SK-N-DZ (cell line): Measurements from ENCODE around the gene ITPKA.

ENCODE experiments used
- DNase-seq: peaks from one replicate; pipeline ENCODE4 v3.0.0-alpha.2; 2015; ENCODE audit warnings: low spot score

The ITPKA gene

GRCh38 chr15:41510728-41511127, 17.1 kb downstream of the ITPKA start:
- no peak for DNase-seq

- no peak for DNase-seq
Measured at GRCh38 chr15:41511331-41511898, 17.7 kb downstream of the ITPKA start.

DNA sequence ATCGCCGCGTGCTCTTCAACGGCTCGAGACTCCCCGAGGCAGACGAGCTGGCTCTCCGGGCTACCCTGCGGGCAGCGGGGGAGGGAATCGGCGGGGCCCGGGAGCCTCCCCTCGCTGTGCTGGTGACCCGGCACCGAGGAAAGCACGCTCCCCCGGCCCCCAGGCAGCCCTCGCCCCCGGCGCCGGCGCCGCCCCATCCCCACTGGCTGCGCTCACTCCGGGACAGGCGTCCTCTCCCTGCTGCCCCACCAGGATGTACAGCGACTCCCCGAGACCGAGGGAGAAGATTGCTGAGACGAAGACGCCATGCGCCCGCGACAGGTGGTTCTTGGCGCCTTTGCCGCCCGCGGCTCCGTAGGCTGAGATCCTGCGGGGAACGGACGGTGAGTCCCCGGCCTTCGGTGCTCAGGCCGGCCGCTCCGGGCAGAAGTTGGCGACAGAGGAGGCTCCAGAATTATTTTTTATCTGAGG, 18.3 kb downstream of the ITPKA start:
- no peak for DNase-seq

- no peak for DNase-seq
Measured at GRCh38 chr15:41512512-41512939, 18.9 kb downstream of the ITPKA start.

- DNase-seq = no peak
Measured at GRCh38 chr15:41512940-41513505, 19.3 kb downstream of the ITPKA start.

DNA sequence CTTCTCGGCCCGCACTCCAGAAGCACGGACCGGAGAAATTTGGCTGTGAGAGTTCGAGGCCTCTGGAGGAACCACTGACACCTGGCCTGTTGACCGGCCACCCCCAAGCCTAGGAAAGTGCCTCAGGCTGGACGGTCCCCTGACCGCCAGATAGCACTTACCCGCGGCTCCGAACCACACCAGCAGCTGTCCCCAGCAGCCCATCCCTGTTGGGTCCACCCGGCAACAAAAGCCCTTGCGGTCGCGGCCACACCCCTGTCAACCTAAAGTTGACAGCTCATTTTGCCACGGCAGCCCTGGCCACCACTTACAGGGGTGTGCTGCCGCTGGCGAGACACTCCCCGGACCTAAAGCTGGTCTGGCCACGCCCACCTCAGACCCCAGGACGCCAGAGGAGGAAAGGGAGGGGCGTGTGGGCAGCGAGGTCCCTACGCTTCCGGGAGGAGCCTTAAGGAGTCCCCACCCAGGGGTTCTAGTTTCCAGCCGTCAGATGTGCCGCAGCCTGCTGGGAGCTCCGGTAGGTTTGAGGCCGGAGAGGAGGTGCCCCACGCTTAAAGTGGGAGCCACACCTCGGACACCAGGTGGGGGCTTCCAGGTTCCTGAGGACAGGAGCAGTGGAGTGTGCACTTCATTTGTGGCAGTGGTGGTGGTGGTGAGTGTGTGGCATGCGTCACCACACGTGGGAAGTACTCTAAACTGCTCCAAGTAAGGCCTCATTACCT, 20.0 kb downstream of the ITPKA start, which contains the start of gene LTK:
LTK (minus strand) TSS at position 322 of the 722 bp plus-strand sequence; CDS start at position 204, 118 bp downstream.
- peak; percentile 82 for DNase-seq

DNA sequence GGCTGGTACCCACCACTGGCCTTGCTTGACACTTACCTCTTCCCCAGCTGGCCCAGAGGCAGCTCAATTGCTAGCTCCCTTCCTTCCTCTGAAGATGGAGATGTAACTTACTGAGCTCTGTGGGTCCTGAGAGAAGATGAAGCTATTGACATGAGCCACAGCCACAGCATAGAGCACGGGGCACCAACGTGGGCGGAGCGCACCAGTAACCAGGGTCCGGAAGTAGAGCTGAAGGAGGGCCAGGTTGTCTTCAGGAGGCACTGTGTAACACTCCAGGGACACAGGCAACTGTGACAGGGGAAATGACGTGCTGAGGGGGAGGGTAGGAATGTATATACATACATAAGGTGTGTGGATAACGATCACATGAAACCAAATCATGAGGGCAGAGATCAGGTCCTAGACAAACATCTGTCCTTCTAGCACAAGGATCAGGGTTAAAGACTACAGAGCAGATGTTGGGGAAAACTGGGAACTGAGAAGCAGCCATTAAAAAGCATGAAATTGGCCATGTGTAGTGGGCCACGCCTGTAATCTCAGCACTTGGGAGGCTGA, 24.3 kb downstream of the ITPKA start:
- DNase-seq = no peak

GRCh38 chr15:41520636-41521035, 27.0 kb downstream of the ITPKA start:
- no peak for DNase-seq

DNA sequence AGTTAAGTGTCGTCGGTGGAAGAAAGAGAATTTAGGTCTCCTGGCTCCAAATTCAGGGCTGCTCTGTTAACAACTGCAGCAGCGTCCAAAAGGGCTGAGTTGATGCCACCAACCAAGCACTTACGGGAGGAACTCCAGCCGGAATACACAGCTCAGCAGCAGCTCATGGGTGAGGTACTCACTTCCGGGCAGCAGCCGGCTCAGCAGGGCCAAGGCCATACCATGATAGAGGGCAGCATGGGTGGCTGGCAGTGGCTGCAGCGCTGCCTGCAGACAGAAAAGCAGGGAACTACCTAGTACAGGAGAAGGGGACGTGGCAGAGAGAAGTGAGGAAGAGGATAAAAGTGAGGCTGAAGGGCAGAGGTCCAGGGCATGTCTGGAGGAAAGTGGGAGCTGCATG, 27.9 kb downstream of the ITPKA start:
- DNase-seq = no peak

- no peak for DNase-seq
Measured at GRCh38 chr15:41523097-41523496, 29.4 kb downstream of the ITPKA start.

DNA sequence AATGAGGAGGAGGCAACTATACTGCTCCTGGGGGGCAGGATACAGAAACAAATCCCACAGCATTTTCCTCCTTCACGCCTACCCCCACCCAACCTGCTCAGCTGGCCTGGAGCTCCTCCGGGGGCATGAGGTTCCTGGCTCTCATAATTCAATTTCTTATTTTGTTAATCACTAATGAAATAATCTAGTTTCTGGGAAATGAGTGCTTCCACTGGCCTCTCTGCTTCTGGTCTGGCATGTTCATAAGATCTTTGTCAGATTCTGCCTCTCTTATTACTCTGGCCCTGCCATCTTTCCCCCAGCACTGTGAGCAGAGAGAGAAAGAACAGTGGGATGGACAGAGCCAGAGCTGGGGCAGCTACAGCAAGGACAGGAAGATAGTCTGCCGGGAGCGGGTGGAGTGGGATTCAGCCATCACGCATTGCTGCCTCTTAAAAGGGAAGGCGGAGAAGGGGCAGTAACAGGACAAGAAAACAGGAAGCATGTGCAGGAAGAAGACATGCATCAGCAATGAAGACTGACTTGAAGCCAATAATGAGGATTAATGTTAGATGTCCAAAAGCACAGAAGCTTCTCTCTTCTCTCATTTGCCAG, 36.8 kb downstream of the ITPKA start:
- DNase-seq = no peak

DNA sequence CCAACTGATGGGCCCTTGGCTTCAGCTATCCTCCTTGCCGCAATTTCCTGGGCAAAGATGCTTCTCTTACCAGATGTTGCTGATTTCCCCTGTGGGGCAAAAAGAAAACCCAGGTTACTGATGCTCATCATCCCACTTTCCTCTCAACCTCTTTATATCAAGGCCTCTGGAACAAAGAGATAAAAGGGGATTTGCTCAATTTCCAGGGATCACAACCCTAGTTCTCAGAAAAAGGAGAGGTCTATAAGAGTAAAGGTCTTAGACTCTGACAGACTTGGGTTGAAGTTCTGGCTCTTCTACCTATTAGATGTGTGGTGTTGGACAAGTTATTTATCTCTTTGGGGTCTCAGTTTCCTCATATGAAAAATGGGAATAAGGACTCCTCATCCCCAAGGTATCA, 41.9 kb downstream of the ITPKA start:
- DNase-seq = no peak

DNA sequence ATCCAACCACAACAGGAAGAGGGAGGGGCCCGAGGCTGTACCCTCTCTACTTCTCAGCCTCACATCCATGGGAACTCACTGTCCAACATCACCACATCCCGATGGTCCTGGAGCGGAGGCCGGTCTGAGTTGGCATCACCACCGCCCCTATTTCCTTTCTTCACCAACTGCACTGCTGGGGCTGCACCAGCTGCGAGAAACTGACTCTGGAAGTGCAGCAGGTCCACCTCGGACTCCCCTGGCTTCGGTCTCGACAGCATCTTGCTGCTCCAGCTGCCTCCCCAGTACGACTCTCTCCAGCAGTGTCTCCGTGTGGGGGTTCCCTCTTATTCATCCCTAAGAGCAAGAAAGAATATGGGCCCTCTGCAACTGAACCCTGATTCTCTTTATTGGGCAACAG, 43.2 kb downstream of the ITPKA start:
- DNase-seq = no peak

GRCh38 chr15:41543521-41543870, 49.8 kb downstream of the ITPKA start:
- DNase-seq = no peak

DNA sequence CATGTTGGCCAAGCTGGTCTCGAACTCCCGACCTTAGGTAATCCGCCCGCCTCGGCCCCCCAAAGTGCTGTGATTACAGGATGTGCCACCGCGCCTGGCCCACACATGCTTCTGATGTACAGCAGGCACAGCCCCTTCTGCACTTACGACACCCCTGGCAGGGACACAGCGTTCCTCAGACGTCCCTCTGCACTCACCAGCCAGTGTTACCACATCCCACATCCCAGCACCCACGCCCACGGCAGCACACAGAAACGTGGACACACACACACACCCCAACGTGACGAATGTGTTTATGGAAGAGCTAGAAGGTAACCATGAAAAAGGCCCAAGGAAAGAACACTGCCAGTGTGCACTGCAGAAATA, 51.0 kb downstream of the ITPKA start:
- DNase-seq = no peak

DNA sequence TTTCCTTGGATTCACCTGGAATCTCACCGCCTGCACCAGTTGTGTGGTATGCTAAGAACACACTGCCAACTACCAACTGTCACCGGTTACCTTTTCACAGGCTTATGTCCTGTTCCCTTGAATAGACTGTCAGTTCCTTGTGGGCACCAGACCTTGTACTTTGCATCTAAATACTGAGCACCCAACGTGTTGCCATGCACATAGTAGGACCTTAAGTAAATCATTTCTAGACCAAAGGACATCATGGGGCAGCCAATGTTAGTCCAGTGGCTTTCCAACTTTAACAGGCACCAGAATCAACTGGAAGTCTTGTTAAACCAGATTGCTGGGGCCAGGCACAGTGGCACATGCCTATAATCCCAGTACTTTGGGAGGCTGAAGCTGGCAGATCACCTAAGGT, 51.5 kb downstream of the ITPKA start:
- DNase-seq = no peak

- no peak for DNase-seq
Measured at GRCh38 chr15:41546851-41547786, 53.4 kb downstream of the ITPKA start.

- DNase-seq = no peak
Measured at GRCh38 chr15:41550066-41550775, 56.5 kb downstream of the ITPKA start.
